ENCODE measurements around the gene PAPLN.

DNA sequence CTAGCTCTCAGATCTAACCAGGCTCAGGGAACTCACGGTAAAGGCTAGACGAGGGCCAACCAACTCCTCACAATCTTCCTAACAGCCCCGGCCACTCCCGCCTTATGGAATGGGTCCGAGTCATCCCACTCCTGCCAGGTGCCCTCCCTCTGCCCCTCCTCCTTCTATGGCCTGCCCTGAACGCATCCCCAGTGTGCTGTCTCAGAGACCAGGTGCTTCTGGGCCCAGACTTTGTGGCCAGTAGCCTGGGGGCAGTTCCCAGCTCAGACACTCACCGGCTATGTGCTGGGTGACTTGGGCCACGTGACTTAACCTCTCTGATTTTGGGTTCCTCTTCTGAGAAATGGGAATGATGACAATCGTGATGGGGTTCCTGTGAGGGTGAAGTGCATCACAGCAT, 22.5 kb downstream of the PAPLN start:
- TF ChIP-seq, protein P1, sequence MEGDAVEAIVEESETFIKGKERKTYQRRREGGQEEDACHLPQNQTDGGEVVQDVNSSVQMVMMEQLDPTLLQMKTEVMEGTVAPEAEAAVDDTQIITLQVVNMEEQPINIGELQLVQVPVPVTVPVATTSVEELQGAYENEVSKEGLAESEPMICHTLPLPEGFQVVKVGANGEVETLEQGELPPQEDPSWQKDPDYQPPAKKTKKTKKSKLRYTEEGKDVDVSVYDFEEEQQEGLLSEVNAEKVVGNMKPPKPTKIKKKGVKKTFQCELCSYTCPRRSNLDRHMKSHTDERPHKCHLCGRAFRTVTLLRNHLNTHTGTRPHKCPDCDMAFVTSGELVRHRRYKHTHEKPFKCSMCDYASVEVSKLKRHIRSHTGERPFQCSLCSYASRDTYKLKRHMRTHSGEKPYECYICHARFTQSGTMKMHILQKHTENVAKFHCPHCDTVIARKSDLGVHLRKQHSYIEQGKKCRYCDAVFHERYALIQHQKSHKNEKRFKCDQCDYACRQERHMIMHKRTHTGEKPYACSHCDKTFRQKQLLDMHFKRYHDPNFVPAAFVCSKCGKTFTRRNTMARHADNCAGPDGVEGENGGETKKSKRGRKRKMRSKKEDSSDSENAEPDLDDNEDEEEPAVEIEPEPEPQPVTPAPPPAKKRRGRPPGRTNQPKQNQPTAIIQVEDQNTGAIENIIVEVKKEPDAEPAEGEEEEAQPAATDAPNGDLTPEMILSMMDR (conservative IDR thresholded peaks at IDR 0.05; ENCODE audit: low read length): no peak
- no peak for TF ChIP-seq EZH2phosphoT487 (IDR thresholded peaks at IDR 0.05; ENCODE audit: borderline replicate concordance)
